ENCODE measurements around the gene TCERG1.

Gene TCERG1

GRCh38 chr5:146441896-146442295 is 5.2 kb upstream of the TCERG1 start:
- DNase-seq (ENCODE audit: low read depth, low spot score) = no peak
- Histone ChIP-seq H3K36me3 (ENCODE audit: insufficient read depth, low read length) (no peaks in the 10 kb centered on the region), H3K27ac (no peak overlapping the region), H3K4me3 (no peak overlapping the region), H3K9ac (ENCODE audit: insufficient read length) (no peak overlapping the region), H3K9me3 (ENCODE audit: low read depth, low read length) (peaks cover 3% of the 10 kb centered on the region; the same call in 1 of the 2 replicates)
- TF ChIP-seq POLR2AphosphoS5 (IDR thresholded peaks at IDR 0.05; ENCODE audit: borderline replicate concordance, low read depth, low read length) = no peak
- no peak for TF ChIP-seq FOXP2 (optimal IDR thresholded peaks at IDR 0.05; ENCODE audit: control extremely low read depth, extremely low read length, insufficient read depth)
- TF ChIP-seq EZH2 (IDR thresholded peaks at IDR 0.05) = no peak

DNA sequence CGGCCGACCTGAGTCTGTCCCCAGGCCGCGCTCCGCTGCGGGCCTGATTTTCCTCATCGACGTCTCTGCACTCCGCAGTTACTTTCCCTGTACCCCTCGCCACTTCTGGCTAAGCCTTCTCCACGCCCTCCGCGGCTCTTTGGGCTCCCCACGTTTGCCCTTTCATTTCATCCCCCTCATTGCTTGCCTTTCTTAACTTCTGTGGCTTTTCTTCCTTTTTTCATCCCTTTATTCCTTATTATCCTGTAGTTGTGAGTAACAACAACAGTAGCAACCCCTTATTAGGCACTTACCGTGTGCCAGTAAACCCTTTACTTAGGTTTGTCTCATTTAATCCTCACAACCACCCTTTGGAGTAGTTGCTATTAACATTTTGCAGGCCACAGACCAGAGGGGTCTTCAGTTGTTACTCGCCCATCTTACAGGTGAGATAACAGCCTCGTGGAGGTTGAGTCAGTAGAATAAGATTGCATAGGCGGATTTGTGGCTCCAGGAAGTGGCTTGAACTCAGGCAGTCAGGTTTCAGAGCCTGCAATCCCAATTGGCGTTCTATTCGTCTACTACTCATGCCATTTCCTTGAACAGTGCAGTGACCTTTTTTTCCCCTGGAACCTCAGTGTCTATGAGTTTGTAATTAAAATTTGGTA is 724 bp downstream of the TCERG1 start:
- peak overlapping the region; percentile 93 for H3K4me3 ChIP-seq
- no peak for DNase-seq (ENCODE audit: low read depth, low spot score)
- peaks cover 5% of the 10 kb centered on the region for H3K36me3 ChIP-seq (ENCODE audit: insufficient read depth, low read length)
- peak overlapping the region; percentile 94 for H3K27ac ChIP-seq
- H3K9me3 ChIP-seq (ENCODE audit: low read depth, low read length) = peaks cover 3% of the 10 kb centered on the region; the same call in 1 of the 2 replicates
- peak overlapping the region; percentile 99 for H3K9ac ChIP-seq (ENCODE audit: insufficient read length)
- TF ChIP-seq EZH2 (IDR thresholded peaks at IDR 0.05) = no peak
- TF ChIP-seq FOXP2 (optimal IDR thresholded peaks at IDR 0.05; ENCODE audit: control extremely low read depth, extremely low read length, insufficient read depth) = no peak
- no peak for TF ChIP-seq POLR2AphosphoS5 (IDR thresholded peaks at IDR 0.05; ENCODE audit: borderline replicate concordance, low read depth, low read length)

DNA sequence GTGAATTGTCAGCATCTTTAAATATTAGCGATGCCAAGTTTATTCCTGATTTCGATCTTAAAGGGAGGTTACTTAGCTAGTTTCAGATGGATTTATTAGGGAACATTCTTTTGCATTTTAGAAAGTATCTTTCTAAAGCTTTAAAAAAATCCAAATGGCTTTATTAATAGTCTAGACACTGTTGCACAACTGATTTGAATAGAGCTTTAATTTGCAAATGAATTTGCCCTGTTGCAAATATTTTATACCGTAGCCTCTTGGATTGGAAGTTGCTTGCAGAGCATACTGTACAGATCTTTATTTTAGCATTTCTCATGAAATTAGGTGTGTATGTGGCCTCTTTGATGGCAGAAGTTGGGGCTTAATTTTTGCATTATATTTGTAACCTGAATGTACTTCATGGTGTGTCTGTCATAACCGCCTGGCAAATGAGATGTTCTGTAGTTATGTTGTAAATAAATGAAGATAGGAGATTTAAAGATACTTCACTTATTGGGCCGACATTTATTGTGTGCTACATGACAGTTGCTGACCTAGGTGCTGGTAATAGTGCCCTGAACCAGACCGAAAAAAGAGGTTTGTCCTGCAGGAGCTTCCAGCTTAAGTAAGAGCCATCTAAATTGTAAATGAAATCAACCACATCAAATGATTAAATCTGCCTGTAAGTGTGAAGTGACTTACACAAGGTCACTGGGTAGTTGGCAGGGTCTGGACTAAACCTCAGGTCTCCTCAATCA is 1.8 kb downstream of the TCERG1 start:
- DNase-seq (ENCODE audit: low read depth, low spot score) = no peak
- TF ChIP-seq EZH2 (IDR thresholded peaks at IDR 0.05) (no peak), POLR2AphosphoS5 (IDR thresholded peaks at IDR 0.05; ENCODE audit: borderline replicate concordance, low read depth, low read length) (no peak), FOXP2 (optimal IDR thresholded peaks at IDR 0.05; ENCODE audit: control extremely low read depth, extremely low read length, insufficient read depth) (no peak)
- Histone ChIP-seq H3K36me3 (ENCODE audit: insufficient read depth, low read length) (peaks cover 6% of the 10 kb centered on the region), H3K9ac (ENCODE audit: insufficient read length) (peak overlapping the region; percentile 99), H3K27ac (no peak overlapping the region), H3K9me3 (ENCODE audit: low read depth, low read length) (peaks cover 3% of the 10 kb centered on the region; the same call in 1 of the 2 replicates), H3K4me3 (peak overlapping the region; percentile 93)

DNA sequence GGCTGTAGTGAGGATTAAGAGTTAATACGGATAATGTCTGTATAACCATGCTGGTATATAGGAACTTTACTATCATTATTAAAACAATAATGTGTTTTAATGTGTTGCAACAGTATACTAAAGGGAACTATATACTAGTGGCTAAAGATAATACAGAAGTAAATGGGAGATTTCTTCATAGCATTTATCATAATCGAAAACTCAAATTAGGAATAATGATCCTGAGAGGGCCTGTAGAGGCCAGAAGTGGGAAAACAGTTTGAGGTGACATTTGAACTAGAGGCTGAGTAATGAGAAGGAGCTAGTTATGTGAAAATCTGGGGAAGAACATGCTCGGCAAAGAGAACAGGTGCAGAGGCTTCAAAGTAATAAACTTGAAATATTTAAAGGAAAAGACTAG is 2.9 kb downstream of the TCERG1 start:
- no peak overlapping the region for H3K9ac ChIP-seq (ENCODE audit: insufficient read length)
- H3K4me3 ChIP-seq = peak overlapping the region; percentile 93

DNA sequence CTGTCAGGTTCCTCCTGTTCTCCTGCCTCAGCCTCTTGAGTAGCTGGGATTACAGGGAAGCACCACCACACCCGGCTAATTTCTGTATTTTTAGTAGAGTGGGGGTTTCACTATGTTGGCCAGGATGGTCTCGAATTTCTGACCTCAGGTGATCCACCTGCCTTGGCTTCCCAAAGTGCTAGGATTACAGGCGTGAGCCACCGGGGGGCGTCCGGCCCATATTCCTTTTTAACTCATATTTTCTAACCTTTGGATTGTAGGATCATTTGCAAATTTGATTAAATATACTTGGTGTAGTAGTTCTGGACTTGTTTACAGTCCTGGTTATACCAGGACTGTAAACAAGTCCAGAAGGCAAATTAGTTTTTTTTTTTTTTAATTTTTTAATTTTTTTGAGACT is 4.3 kb downstream of the TCERG1 start:
- Histone ChIP-seq H3K36me3 (ENCODE audit: insufficient read depth, low read length) (peaks cover 30% of the 10 kb centered on the region), H3K4me3 (no peak overlapping the region), H3K9me3 (ENCODE audit: low read depth, low read length) (no peaks in the 10 kb centered on the region), H3K27ac (no peak overlapping the region), H3K9ac (ENCODE audit: insufficient read length) (no peak overlapping the region)
- DNase-seq (ENCODE audit: low read depth, low spot score) = no peak
- TF ChIP-seq POLR2AphosphoS5 (IDR thresholded peaks at IDR 0.05; ENCODE audit: borderline replicate concordance, low read depth, low read length) (no peak), EZH2 (IDR thresholded peaks at IDR 0.05) (no peak), FOXP2 (optimal IDR thresholded peaks at IDR 0.05; ENCODE audit: control extremely low read depth, extremely low read length, insufficient read depth) (no peak)

More for the DNA sequence above, 2.9 kb downstream of the TCERG1 start:
- H3K9me3 ChIP-seq (ENCODE audit: low read depth, low read length) = peaks cover 3% of the 10 kb centered on the region; the same call in 1 of the 2 replicates
- TF ChIP-seq FOXP2 (optimal IDR thresholded peaks at IDR 0.05; ENCODE audit: control extremely low read depth, extremely low read length, insufficient read depth) (no peak), POLR2AphosphoS5 (IDR thresholded peaks at IDR 0.05; ENCODE audit: borderline replicate concordance, low read depth, low read length) (no peak), EZH2 (IDR thresholded peaks at IDR 0.05) (no peak)
- H3K27ac ChIP-seq = no peak overlapping the region
- DNase-seq (ENCODE audit: low read depth, low spot score) = no peak
- H3K36me3 ChIP-seq (ENCODE audit: insufficient read depth, low read length) = peaks cover 16% of the 10 kb centered on the region

- Histone ChIP-seq H3K27ac (no peak overlapping the region), H3K9me3 (ENCODE audit: low read depth, low read length) (no peaks in the 10 kb centered on the region), H3K36me3 (ENCODE audit: insufficient read depth, low read length) (peaks cover 82% of the 10 kb centered on the region), H3K4me3 (no peak overlapping the region), H3K9ac (ENCODE audit: insufficient read length) (no peak overlapping the region)
- TF ChIP-seq FOXP2 (optimal IDR thresholded peaks at IDR 0.05; ENCODE audit: control extremely low read depth, extremely low read length, insufficient read depth) = no peak
- no peak for TF ChIP-seq EZH2 (IDR thresholded peaks at IDR 0.05)
- no peak for TF ChIP-seq POLR2AphosphoS5 (IDR thresholded peaks at IDR 0.05; ENCODE audit: borderline replicate concordance, low read depth, low read length)
- DNase-seq (ENCODE audit: low read depth, low spot score) = no peak
These were observed 10.3 kb downstream of the TCERG1 start for GRCh38 chr5:146457431-146457830.

DNA sequence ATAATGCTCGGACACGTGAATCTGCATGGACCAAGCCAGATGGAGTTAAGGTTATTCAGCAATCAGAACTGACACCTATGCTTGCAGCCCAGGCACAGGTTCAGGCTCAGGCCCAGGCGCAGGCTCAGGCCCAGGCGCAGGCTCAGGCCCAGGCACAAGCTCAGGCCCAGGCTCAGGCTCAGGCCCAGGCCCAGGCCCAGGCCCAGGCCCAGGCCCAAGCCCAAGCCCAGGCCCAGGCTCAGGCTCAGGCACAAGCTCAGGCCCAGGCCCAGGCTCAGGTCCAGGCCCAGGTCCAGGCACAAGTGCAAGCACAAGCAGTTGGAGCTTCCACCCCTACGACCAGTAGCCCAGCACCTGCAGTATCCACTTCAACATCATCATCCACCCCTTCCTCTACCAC is 11.8 kb downstream of the TCERG1 start:
- Histone ChIP-seq H3K27ac (no peak overlapping the region), H3K9ac (ENCODE audit: insufficient read length) (no peak overlapping the region), H3K9me3 (ENCODE audit: low read depth, low read length) (no peaks in the 10 kb centered on the region), H3K4me3 (no peak overlapping the region), H3K36me3 (ENCODE audit: insufficient read depth, low read length) (peaks cover 96% of the 10 kb centered on the region)
- TF ChIP-seq FOXP2 (optimal IDR thresholded peaks at IDR 0.05; ENCODE audit: control extremely low read depth, extremely low read length, insufficient read depth) (no peak), POLR2AphosphoS5 (IDR thresholded peaks at IDR 0.05; ENCODE audit: borderline replicate concordance, low read depth, low read length) (no peak), EZH2 (IDR thresholded peaks at IDR 0.05) (no peak)
- DNase-seq (ENCODE audit: low read depth, low spot score) = no peak

DNA sequence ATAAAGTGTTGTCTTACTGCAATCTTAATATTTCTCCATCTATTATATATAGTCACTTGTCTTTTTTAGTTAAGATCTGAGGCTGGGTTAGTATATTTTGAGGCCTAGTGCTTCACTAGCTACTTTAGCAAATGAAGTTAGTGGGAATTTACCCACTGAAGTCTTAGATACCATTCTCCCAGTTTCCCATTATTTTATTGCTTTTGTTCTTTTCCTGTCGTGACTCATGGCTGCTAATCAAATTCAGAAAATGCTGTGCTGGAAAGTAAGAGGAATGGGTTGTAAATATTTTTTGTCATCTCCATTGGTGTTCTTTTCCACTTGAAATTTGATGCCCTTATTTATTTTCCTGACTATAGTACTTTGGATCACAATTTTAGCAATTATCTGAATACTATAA is 14.2 kb downstream of the TCERG1 start:
- no peak for TF ChIP-seq FOXP2 (optimal IDR thresholded peaks at IDR 0.05; ENCODE audit: control extremely low read depth, extremely low read length, insufficient read depth)
- TF ChIP-seq EZH2 (IDR thresholded peaks at IDR 0.05) = no peak
- no peak for TF ChIP-seq POLR2AphosphoS5 (IDR thresholded peaks at IDR 0.05; ENCODE audit: borderline replicate concordance, low read depth, low read length)
- Histone ChIP-seq H3K36me3 (ENCODE audit: insufficient read depth, low read length) (peaks cover 90% of the 10 kb centered on the region), H3K4me3 (no peak overlapping the region), H3K27ac (peak overlapping the region; percentile 1; the same call in 1 of the 2 replicates), H3K9me3 (ENCODE audit: low read depth, low read length) (no peaks in the 10 kb centered on the region), H3K9ac (ENCODE audit: insufficient read length) (no peak overlapping the region)
- DNase-seq (ENCODE audit: low read depth, low spot score) = no peak
